Natural killer cell (primary cell): ENCODE data around the gene LMAN1L. TPM values are rescaled to one million over a fixed set of nuclear protein-coding genes. Genes with fewer than 3 reads are reported as not detected.

Experiments
- ATAC-seq, 3 donors: fragments of 150-1000 bp in 2 of 3; fragments of 200-7000 bp in 1 of 3; cut with Tn5 transposase; 1 replicate in 1 of 3; 2 replicates in 2 of 3; pipeline ENCODE4 v1.10.0; 2021; ENCODE audit warnings: mild to moderate bottlenecking in 2 of 3, moderate library complexity in 2 of 3
- DNase-seq, 2 donors: peaks; one replicate each; pipeline versions ENCODE4 v3.0.0 to v3.0.0-alpha.2; 2013 to 2021; ENCODE audit warnings: mixed read lengths in 1 of 2
- H3K27ac ChIP-seq: one replicate; pipeline ENCODE4 v1.5.1; 2013; ENCODE audit warnings: mild to moderate bottlenecking, low read length
- H3K27me3 ChIP-seq: one replicate; pipeline ENCODE4 v1.6.1; 2013; ENCODE audit warnings: low read length; ENCODE audit not compliant: control insufficient read depth, insufficient read depth
- H3K36me3 ChIP-seq: one replicate; pipeline ENCODE4 v1.6.1; 2013; ENCODE audit warnings: low read length; ENCODE audit not compliant: control insufficient read depth, insufficient read depth
- H3K4me1 ChIP-seq: one replicate; pipeline ENCODE4 v1.6.1; 2013; ENCODE audit warnings: low read length; ENCODE audit not compliant: control insufficient read depth, insufficient read depth
- H3K4me3 ChIP-seq: one replicate; pipeline ENCODE4 v1.5.1; 2013; ENCODE audit warnings: low read length
- H3K9me3 ChIP-seq: one replicate; pipeline ENCODE4 v1.6.1; 2013; ENCODE audit warnings: low read length; ENCODE audit not compliant: control insufficient read depth, insufficient read depth
- H3K27ac Mint-ChIP-seq, 2 donors: one replicate each; pipeline ENCODE4 v1.8.0; 2022; ENCODE audit warnings: mild to moderate bottlenecking in 2 of 2, mixed read lengths in 2 of 2, moderate library complexity in 1 of 2
- H3K27me3 Mint-ChIP-seq, 2 donors: one replicate each; pipeline ENCODE4 v1.8.0; 2022; ENCODE audit warnings: low read depth in 2 of 2, mixed read lengths in 2 of 2
- H3K36me3 Mint-ChIP-seq: one replicate; pipeline ENCODE4 v1.8.0; 2022; ENCODE audit warnings: mixed read lengths
- H3K4me1 Mint-ChIP-seq, 2 donors: one replicate each; pipeline ENCODE4 v1.8.0; 2022; ENCODE audit warnings: mixed read lengths in 2 of 2
- H3K4me3 Mint-ChIP-seq: one replicate; pipeline ENCODE4 v1.8.0; 2022; ENCODE audit warnings: mild to moderate bottlenecking, moderate library complexity, mixed read lengths
- H3K9me3 Mint-ChIP-seq, 2 donors: one replicate each; pipeline ENCODE4 v1.8.0; 2022; ENCODE audit warnings: mixed read lengths in 2 of 2
- CTCF ChIP-seq: fragments of 200-600 bp; IDR thresholded peaks from one replicate; pipeline ENCODE4 v1.8.0; 2022; ENCODE audit warnings: antibody characterized with exemption
- WGBS: methylation state at CpG from one replicate; pipeline ENCODE4 v1.1.7; 2013; ENCODE audit warnings: missing lambda C conversion rate; ENCODE audit not compliant: insufficient coverage; 5-methylcytosine and 5-hydroxymethylcytosine counted together
- intact Hi-C: fragments of 100-400 bp; cut with micrococcal nuclease; formaldehyde crosslinking; loops from one replicate; pipeline ENCODE4 v1.14.2; 2022
- total RNA-seq, 4 donors: library from RNA; stranded (reverse); fragments of 120-200 nt in 1 of 4; gene quantifications; one replicate each; pipeline versions ENCODE4 v1.2.3 to v1.2.4, GENCODE V29; 2013 to 2022

The LMAN1L gene
- total RNA-seq, 3 donors from 2014 or later (not counting 1 experiment from before 2014, with no cell fraction given): 0.72 to 1.1 (median 0.94) TPM

GRCh38 chr15:74870436-74871215 is 58.0 kb downstream of the LMAN1L start:
- peak overlapping the region; percentile 87 to 95 for H3K27ac Mint-ChIP-seq
- no peak for DNase-seq
- H3K4me3 Mint-ChIP-seq: peak overlapping the region; percentile 99
- H3K9me3 Mint-ChIP-seq: no peaks in the 10 kb centered on the region
- Histone ChIP-seq H3K36me3 (no peaks in the 10 kb centered on the region), H3K4me1 (peaks cover 71% of the 10 kb centered on the region), H3K4me3 (no peak overlapping the region), H3K27ac (peak overlapping the region; percentile 56), H3K27me3 (no peaks in the 10 kb centered on the region), H3K9me3 (no peaks in the 10 kb centered on the region)
- H3K4me1 Mint-ChIP-seq: peaks cover 61 to 64% of the 10 kb centered on the region in 2 donors
- 24% methylated on average over 6 of the region's 6 CpGs for WGBS
- no peaks in the 10 kb centered on the region for H3K27me3 Mint-ChIP-seq
- no peaks in the 10 kb centered on the region for H3K36me3 Mint-ChIP-seq
- ATAC-seq: no peak
- TF ChIP-seq CTCF: no peak
- intact Hi-C loops: no loop called here

GRCh38 chr15:74872702-74873035 is 60.0 kb downstream of the LMAN1L start:
- no peaks in the 10 kb centered on the region for H3K36me3 Mint-ChIP-seq
- no peak for DNase-seq
- no peaks in the 10 kb centered on the region for H3K36me3 ChIP-seq
- no peaks in the 10 kb centered on the region for H3K27me3 ChIP-seq
- H3K4me1 Mint-ChIP-seq: peaks cover 48 to 50% of the 10 kb centered on the region in 2 donors
- no peaks in the 10 kb centered on the region for H3K9me3 Mint-ChIP-seq
- under 1% methylated on average over 11 of the region's 11 CpGs for WGBS
- H3K27ac Mint-ChIP-seq: peak overlapping the region; percentile 95 to 98
- intact Hi-C loops: loop anchor here (1.0 to 2.0 kb wide), 2 partner anchors 17 to 28 kb away; no protein-coding TSS in a partner anchor
- no peaks in the 10 kb centered on the region for H3K9me3 ChIP-seq
- H3K4me3 Mint-ChIP-seq: peak overlapping the region; percentile 99
- H3K27ac ChIP-seq: peak overlapping the region; percentile 96
- no peaks in the 10 kb centered on the region for H3K27me3 Mint-ChIP-seq
- peak overlapping the region; percentile 81 for H3K4me3 ChIP-seq
- H3K4me1 ChIP-seq: peaks cover 52% of the 10 kb centered on the region
- no peak for ATAC-seq
- TF ChIP-seq CTCF: no peak

- intact Hi-C loops: loop anchor here (1.0 to 2.0 kb wide), 2 partner anchors 16 to 28 kb away; no protein-coding TSS in a partner anchor
- WGBS: under 1% methylated on average over 39 of the region's 52 CpGs
- DNase-seq (peak; percentile 90 to 94), ATAC-seq (peak; percentile 95 to 97 (median 96))
- Mint-ChIP-seq H3K27me3 (no peaks in the 10 kb centered on the region), H3K9me3 (no peaks in the 10 kb centered on the region), H3K4me3 (peak within 1 kb of the TSS; percentile 99), H3K36me3 (no peaks in the 10 kb centered on the region), H3K27ac (peak within 1 kb of the TSS; percentile 95 to 98), H3K4me1 (peaks cover 43 to 45% of the 10 kb centered on the region in 2 donors)
- no peak for TF ChIP-seq CTCF
- Histone ChIP-seq H3K9me3 (no peaks in the 10 kb centered on the region), H3K4me1 (peaks cover 47% of the 10 kb centered on the region), H3K36me3 (no peaks in the 10 kb centered on the region), H3K27ac (peak within 1 kb of the TSS; percentile 96), H3K27me3 (no peaks in the 10 kb centered on the region), H3K4me3 (peak within 1 kb of the TSS; percentile 81)
Measured at GRCh38 chr15:74873036-74873755, 60.6 kb downstream of the LMAN1L start, which contains the start of gene SCAMP2. Gene SCAMP2 (minus strand): TSS chr15:74873365. CDS start chr15:74873255, 110 bp downstream.
